NCI-H187 (cell line): ENCODE measurements around the gene ZZZ3.
"Not testable (repeated sequence)": the region's sequence is repeated elsewhere in the genome, so short reads cannot be mapped to it uniquely, and the experiment has no call there.

Experiments
- DNase-seq, 2 experiments: peaks; one replicate each; lab custom pipeline; 2025; lab: John Stamatoyannopoulos, UW

ZZZ3 gene

GRCh38 chr1:77670330-77670729 is 12.1 kb downstream of the ZZZ3 start:
- DNase-seq: no peak

DNA sequence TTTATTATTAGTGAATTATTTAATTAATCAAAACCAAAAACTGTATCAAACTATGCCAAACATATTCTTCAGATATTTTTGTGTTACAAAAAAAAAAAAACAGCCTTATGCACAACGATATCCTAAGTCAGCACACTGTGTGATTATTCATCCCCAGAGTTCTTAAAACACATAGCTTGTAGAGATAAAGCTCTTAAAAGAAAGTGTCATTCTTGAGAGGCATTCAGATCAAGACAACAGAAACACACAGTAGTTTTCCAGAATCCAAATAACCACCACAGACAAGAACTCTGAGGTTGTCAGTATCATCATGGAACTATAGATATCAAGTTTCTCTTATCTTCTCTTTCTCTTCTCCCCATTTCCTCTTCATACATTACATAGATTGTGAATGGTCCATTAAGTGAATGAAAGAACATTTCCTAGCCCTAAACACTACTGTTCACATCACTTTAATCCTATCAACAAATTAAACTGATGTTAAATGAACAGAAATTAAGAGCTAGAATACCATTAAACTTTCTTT is 13.5 kb downstream of the ZZZ3 start:
- DNase-seq: no peak

- no peak for DNase-seq
Measured at GRCh38 chr1:77664939-77665516, 17.4 kb downstream of the ZZZ3 start.

DNA sequence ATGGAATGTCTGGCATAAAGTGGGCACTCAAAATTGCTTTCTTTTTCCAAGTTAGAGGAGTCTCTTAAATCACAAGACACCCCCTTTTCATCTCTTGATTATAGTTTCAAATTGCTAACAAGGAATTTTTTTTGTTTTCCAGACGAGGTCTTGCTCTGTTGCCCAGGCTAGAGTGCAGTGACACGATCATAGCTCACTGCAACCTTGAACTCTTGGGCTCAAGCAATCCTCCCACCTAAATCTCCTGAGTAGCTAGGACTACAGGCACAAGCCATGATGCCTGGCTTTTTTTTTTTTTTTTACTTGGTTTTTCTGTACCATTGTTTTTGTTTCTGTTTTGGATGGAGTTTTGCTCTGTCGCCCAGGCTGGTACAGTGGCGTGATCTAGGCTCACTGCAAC is 20.8 kb downstream of the ZZZ3 start:
- no peak for DNase-seq

GRCh38 chr1:77659879-77660593 is 22.4 kb downstream of the ZZZ3 start:
- no peak for DNase-seq

GRCh38 chr1:77658271-77658670 is 24.2 kb downstream of the ZZZ3 start:
- DNase-seq: no peak

GRCh38 chr1:77655431-77655974 is 27.0 kb downstream of the ZZZ3 start:
- no peak for DNase-seq

DNA sequence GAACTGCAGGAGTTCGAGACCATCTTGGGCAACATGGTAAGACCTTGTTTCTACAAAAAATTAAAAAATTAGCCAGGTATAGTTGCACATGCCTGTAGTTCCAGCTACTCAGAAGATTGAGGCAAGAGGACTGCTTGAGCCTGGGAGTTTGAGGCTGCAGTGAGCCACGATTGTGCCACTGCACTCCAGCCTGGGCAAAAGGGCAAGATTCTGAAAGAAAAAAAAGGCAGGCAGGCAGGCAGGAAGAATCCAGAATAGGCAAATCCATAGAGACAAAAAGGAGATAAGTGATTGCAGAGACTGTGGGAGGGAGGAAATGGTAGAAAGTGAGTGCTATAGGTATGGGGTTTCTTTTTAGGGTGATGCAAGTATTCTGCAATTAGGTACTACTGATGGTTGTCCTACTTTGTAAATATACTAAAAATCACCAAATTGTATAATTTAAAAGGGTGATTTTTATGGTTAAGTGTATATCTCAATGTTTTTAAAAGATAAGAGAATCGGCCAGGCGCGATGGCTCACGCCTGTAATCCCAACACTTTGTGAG is 29.4 kb downstream of the ZZZ3 start:
- no peak for DNase-seq

DNA sequence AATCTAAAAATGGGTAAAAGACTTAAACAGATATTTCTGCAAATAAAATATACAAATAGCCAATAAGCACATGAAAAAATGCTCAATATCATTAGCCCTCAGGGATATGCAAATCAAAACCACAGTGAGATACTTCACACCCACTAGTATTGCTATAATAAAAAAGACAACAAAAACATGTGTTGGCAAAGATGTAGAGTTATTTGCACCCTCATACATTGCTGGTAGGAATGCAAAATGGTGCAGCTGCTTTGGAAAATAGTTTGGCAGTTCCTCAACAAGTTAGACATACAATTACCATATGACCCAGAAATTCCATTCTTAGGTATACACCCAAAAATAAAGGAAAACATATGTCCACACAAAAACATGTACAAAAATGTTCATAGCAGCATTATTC is 30.2 kb downstream of the ZZZ3 start:
- DNase-seq: no peak

DNA sequence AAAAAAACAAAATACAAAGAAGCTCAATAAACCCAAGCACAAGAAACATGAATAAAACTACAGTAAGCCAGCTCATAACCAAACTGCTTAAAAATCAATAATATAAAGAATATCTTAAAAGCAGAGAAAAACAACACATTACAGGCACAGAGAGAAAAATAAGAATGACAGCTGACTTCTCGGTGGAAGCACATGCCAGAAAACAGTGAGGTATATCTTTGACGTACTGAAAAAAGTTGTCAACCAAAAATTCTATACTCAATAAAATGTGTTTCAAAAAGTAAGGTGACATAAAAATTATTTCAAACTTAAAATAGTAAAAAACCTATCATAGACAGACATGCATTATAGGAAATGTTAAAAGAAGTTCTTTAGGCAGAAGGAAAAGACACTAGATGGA is 33.3 kb downstream of the ZZZ3 start:
- no peak for DNase-seq

- DNase-seq: not testable (repeated sequence)
Measured at GRCh38 chr1:77646224-77646623, 36.2 kb downstream of the ZZZ3 start.

DNA sequence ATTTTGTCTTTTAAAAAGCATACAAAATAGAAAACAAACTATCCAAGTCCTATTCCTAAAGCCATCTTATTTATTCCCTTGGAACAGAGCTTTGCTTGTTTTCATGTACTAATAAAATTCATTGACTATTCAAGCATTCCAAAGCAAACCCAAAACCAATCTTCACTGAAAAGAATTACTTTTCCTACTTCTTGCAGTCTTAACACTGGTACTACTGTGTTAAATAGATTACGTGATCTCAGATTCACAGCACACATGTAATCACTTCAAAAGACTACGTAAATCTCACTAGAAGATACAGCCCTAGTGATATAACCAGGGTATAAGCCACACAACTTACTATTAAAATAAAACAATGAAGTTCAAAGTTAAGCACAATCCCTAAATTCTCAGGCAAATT is 39.0 kb downstream of the ZZZ3 start:
- DNase-seq: no peak

DNA sequence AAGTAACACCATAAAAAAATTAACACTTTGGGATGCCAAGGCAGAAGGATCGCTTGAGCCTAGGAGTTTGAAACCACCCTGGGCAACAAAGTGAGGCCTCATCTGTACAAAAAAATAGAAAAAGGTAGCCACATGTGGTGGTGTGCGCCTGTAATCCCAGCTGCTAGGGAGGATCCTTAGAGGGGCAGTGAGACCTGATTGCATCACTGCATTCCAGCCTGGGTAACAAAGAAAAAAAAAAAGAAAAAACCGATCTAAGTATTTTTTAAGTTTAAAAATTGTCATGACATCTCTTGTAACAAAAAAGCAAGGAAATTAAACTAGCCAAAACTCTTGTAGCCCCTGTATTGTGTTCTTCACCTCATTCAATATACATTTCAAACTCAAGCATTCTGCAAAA is 39.5 kb downstream of the ZZZ3 start:
- no peak for DNase-seq

DNA sequence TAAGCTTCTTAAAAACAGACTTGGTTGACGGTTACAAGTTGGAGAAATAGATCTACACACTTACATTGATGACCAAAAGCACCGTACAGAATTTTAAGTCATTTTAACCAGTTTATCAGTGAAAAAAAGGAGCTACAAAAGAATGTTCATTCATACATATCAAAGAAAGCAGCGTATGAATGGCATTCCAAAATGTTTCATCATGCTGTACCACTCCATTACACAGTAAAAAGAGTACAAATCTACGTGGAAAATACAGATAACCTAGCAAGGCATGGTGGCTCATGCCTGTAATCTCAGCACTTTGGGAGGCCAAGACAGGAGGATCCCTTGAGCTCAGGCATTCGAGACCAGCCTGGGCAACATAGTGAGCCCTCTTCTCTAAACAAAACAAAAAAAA is 40.3 kb downstream of the ZZZ3 start:
- no peak for DNase-seq

DNA sequence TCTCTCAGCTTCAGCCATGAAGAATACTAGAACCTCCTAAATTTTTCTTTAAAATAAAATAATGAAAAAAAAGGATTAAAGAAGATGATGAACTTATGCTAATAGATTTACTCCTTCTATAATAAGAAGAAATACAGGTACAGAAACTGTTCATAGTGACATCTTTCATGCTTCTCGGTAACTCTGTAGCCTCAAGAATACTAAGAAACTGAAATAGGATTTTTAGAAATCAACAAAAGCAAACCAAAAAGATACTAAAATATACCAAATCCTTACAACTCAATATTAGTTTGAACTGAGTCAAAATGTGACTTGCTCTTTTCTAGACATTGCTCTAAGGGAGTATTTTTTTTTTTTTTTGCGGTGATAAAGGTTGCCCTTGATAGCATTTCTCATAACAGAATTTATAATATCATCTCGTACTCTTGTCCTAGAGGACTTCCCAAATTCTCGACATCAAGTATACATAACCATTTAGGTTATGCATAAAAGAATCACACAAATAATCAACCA is 42.8 kb downstream of the ZZZ3 start:
- DNase-seq: no peak

DNA sequence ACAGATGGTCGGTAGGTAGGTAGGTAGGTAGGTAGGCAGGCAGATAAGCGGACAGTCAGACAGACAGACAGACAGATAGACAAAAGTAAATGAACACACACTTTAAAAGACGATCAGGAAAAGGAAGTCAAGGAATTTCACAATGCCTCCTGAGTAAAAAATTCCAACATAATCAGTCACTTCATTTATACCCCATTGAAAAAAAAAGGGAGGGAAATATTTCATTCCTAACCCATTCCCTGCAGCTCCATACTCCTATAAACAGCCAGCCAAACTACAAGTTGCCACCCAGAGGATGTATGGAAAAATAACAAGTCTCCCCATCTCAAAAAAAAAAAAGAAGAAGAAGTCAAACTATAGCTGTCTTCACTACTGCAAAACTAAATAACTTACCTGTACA is 43.4 kb downstream of the ZZZ3 start:
- DNase-seq: no peak

- DNase-seq: no peak
Measured at GRCh38 chr1:77636864-77637263, 45.6 kb downstream of the ZZZ3 start.
